Measurements from ENCODE around the gene PSME2.

- no peak for TF ChIP-seq POLR2A (IDR thresholded peaks at IDR 0.05)
- TF ChIP-seq, protein P1, sequence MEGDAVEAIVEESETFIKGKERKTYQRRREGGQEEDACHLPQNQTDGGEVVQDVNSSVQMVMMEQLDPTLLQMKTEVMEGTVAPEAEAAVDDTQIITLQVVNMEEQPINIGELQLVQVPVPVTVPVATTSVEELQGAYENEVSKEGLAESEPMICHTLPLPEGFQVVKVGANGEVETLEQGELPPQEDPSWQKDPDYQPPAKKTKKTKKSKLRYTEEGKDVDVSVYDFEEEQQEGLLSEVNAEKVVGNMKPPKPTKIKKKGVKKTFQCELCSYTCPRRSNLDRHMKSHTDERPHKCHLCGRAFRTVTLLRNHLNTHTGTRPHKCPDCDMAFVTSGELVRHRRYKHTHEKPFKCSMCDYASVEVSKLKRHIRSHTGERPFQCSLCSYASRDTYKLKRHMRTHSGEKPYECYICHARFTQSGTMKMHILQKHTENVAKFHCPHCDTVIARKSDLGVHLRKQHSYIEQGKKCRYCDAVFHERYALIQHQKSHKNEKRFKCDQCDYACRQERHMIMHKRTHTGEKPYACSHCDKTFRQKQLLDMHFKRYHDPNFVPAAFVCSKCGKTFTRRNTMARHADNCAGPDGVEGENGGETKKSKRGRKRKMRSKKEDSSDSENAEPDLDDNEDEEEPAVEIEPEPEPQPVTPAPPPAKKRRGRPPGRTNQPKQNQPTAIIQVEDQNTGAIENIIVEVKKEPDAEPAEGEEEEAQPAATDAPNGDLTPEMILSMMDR (IDR thresholded peaks at IDR 0.05), result no peak
These were observed 23.5 kb downstream of the PSME2 start for GRCh38 chr14:24122898-24123297.
